Neural cell (in vitro differentiated cells): Measurements from ENCODE around the gene RXFP2. TPM values are rescaled to one million over a fixed set of nuclear protein-coding genes. Genes with fewer than 3 reads are reported as not detected.

ENCODE experiments used
- H2AFZ ChIP-seq: fragments of 200-600, 300-800 bp; sonication (generic), shearing (Covaris generic); 2 replicates; pipeline ENCODE4 v1.6.0; 2014; ENCODE audit warnings: low read depth, mild to moderate bottlenecking, antibody characterized with exemption, low read length, moderate library complexity
- H3F3A ChIP-seq: fragments of 200-600 bp; shearing (Covaris generic); 2 replicates; pipeline ENCODE4 v1.6.1; 2016; ENCODE audit warnings: mild to moderate bottlenecking, moderate library complexity, mixed read lengths, antibody characterized with exemption, low read length; ENCODE audit not compliant: insufficient read depth, poor library complexity, severe bottlenecking
- H3K27ac ChIP-seq: fragments of 200-600, 300-800 bp; sonication (generic), shearing (Covaris generic); 2 replicates; pipeline ENCODE4 v1.5.1; 2014; ENCODE audit warnings: mild to moderate bottlenecking, low read length, moderate library complexity
- H3K27me3 ChIP-seq: fragments of 300-800, 200-600 bp; sonication (generic), shearing (Covaris generic); 2 replicates; pipeline ENCODE4 v1.6.0; 2014; ENCODE audit warnings: mild to moderate bottlenecking, low read depth, low read length, moderate library complexity; ENCODE audit not compliant: insufficient read depth
- H3K36me3 ChIP-seq: fragments of 300-800, 200-600 bp; sonication (generic), shearing (Covaris generic); 2 replicates; pipeline ENCODE4 v1.5.1; 2014; ENCODE audit warnings: mild to moderate bottlenecking, antibody characterized with exemption, low read length, moderate library complexity; ENCODE audit not compliant: insufficient read depth
- H3K4me2 ChIP-seq: fragments of 300-800, 200-600 bp; sonication (generic), shearing (Covaris generic); 2 replicates; pipeline ENCODE4 v1.6.0; 2014; ENCODE audit warnings: mild to moderate bottlenecking, low read length
- H3K4me3 ChIP-seq: fragments of 300-800, 200-600 bp; sonication (generic), shearing (Covaris generic); 2 replicates; pipeline ENCODE4 v1.5.1; 2014; ENCODE audit warnings: mild to moderate bottlenecking, low read length, moderate library complexity
- H3K79me2 ChIP-seq: fragments of 200-600 bp; shearing (Covaris generic); replicated peaks from 2 replicates; pipeline ENCODE4 v1.6.0; 2014; ENCODE audit warnings: mild to moderate bottlenecking, low read length, moderate library complexity; ENCODE audit not compliant: insufficient read depth
- H3K9ac ChIP-seq: fragments of 300-800, 200-600 bp; sonication (generic), shearing (Covaris generic); 2 replicates; pipeline ENCODE4 v1.6.1; 2016; ENCODE audit warnings: mild to moderate bottlenecking, low read length, mixed read lengths
- H3K9me2 ChIP-seq: fragments of 200-600 bp; shearing (Covaris generic); 2 replicates; pipeline ENCODE4 v1.6.1; 2016; ENCODE audit warnings: mild to moderate bottlenecking, low read length, mixed read lengths; ENCODE audit not compliant: insufficient read depth
- H3K9me3 ChIP-seq: fragments of 200-600, 300-800 bp; sonication (generic), shearing (Covaris generic); 2 replicates; pipeline ENCODE4 v1.6.1; 2016; ENCODE audit warnings: mild to moderate bottlenecking, mixed run types, low read length, moderate library complexity, mixed read lengths
- H4K20me1 ChIP-seq: fragments of 200-600 bp; shearing (Covaris generic); 2 replicates; pipeline ENCODE4 v1.6.1; 2016; ENCODE audit warnings: mild to moderate bottlenecking, mixed run types; ENCODE audit not compliant: insufficient read depth
- EP300 ChIP-seq: fragments of 450-650 bp; conservative IDR thresholded peaks from 2 replicates; pipeline ENCODE4 v1.6.1; 2014; ENCODE audit warnings: antibody characterized with exemption, mild to moderate bottlenecking, moderate library complexity; ENCODE audit not compliant: poor library complexity, severe bottlenecking
- EZH2 ChIP-seq: fragments of 200-600, 300-800 bp; shearing (Covaris generic), sonication (generic); IDR thresholded peaks from 2 replicates; pipeline ENCODE4 v1.6.1; 2014; ENCODE audit warnings: antibody characterized with exemption, low read length, borderline replicate concordance, mild to moderate bottlenecking; ENCODE audit not compliant: insufficient read depth, poor library complexity, severe bottlenecking
- MXI1 ChIP-seq: fragments of 450-650 bp; conservative IDR thresholded peaks from 2 replicates; pipeline ENCODE4 v1.6.1; 2014; ENCODE audit warnings: antibody characterized with exemption, mild to moderate bottlenecking; ENCODE audit not compliant: poor library complexity, severe bottlenecking
- POLR2AphosphoS5 ChIP-seq: IDR thresholded peaks from 2 replicates; pipeline ENCODE4 v1.6.1; 2012
- RAD21 ChIP-seq: fragments of 450-650 bp; conservative IDR thresholded peaks from 2 replicates; pipeline ENCODE4 v1.6.1; 2014; ENCODE audit warnings: antibody characterized with exemption, mild to moderate bottlenecking, moderate library complexity
- SMC3 ChIP-seq: fragments of 450-650 bp; conservative IDR thresholded peaks from 2 replicates; pipeline ENCODE4 v1.6.1; 2014; ENCODE audit warnings: antibody characterized with exemption, mild to moderate bottlenecking, moderate library complexity; ENCODE audit not compliant: poor library complexity
- TAF1 ChIP-seq: IDR thresholded peaks from 2 replicates; pipeline ENCODE4 v1.6.1; 2012; ENCODE audit warnings: low read depth
- polyA plus RNA-seq: library from polyadenylated mRNA; depleted of rRNA; stranded (reverse); fragments of >200 nt; gene quantifications from 2 replicates; pipeline ENCODE4 v1.2.3, GENCODE V29; 2014
- TF ChIP-seq, protein P1 (sequence below): IDR thresholded peaks from 2 replicates; pipeline ENCODE4 v1.6.1; 2012; ENCODE audit warnings: borderline replicate concordance
- TF ChIP-seq, protein P2 (sequence below): fragments of 450-650 bp; IDR thresholded peaks from 2 replicates; pipeline ENCODE4 v1.5.1; 2014; ENCODE audit warnings: antibody characterized with exemption, mild to moderate bottlenecking, moderate library complexity; ENCODE audit not compliant: poor library complexity, severe bottlenecking

RXFP2 gene
- polyA plus RNA-seq, 1 donor from 2014 or later = not detected

DNA sequence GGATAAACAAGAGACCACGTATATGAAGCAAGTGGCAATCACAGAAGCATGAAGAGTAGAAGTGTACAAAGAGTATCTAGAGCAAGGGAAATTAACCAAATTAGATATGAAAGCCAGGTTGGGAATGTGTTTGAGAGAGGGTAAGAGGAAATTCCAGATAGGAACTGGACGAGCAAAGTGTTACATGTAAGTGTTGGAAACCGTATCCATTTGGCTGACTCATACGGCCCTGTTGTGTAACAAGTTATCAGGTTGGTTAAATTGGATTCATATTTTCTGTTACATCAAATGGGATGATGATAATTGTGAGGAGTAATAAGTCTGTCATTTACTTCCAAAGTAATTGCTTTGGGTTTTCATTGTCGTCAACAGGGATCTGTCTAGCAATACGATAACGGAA, 46.7 kb downstream of the RXFP2 start:
- Histone ChIP-seq H3K36me3 (no peaks in the 10 kb centered on the region), H3K79me2 (no peaks in the 10 kb centered on the region), H2AFZ (no peak overlapping the region), H3F3A (no peaks in the 10 kb centered on the region), H3K9me3 (no peaks in the 10 kb centered on the region), H3K27me3 (no peaks in the 10 kb centered on the region), H3K4me2 (no peak overlapping the region), H3K9me2 (no peaks in the 10 kb centered on the region), H3K4me3 (no peak overlapping the region), H4K20me1 (no peaks in the 10 kb centered on the region), H3K27ac (no peak overlapping the region), H3K9ac (no peak overlapping the region)
- TF ChIP-seq RAD21 = no peak
- TF ChIP-seq, protein P1, sequence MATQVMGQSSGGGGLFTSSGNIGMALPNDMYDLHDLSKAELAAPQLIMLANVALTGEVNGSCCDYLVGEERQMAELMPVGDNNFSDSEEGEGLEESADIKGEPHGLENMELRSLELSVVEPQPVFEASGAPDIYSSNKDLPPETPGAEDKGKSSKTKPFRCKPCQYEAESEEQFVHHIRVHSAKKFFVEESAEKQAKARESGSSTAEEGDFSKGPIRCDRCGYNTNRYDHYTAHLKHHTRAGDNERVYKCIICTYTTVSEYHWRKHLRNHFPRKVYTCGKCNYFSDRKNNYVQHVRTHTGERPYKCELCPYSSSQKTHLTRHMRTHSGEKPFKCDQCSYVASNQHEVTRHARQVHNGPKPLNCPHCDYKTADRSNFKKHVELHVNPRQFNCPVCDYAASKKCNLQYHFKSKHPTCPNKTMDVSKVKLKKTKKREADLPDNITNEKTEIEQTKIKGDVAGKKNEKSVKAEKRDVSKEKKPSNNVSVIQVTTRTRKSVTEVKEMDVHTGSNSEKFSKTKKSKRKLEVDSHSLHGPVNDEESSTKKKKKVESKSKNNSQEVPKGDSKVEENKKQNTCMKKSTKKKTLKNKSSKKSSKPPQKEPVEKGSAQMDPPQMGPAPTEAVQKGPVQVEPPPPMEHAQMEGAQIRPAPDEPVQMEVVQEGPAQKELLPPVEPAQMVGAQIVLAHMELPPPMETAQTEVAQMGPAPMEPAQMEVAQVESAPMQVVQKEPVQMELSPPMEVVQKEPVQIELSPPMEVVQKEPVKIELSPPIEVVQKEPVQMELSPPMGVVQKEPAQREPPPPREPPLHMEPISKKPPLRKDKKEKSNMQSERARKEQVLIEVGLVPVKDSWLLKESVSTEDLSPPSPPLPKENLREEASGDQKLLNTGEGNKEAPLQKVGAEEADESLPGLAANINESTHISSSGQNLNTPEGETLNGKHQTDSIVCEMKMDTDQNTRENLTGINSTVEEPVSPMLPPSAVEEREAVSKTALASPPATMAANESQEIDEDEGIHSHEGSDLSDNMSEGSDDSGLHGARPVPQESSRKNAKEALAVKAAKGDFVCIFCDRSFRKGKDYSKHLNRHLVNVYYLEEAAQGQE = no peak
- TF ChIP-seq TAF1 = no peak
- no peak for TF ChIP-seq EZH2
- no peak for TF ChIP-seq POLR2AphosphoS5

DNA sequence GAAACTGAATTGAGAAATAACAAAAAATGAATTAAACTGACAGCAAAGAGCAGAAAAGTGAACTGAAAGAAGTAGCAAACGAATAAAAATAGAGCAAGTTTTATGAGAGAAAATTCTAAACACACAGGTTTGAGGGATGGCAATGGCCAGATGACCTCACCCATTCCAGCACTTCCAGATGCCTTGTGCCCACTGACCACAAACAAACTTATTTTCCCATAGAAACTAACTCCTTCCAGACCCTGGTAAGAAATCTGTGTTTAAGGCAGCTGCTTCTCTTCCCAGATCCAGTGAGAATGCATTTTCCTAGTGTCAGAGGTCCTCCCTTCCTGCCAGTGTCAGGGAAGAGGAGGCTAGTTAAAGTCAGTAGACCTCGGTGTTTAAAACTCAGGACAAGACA, 51.7 kb downstream of the RXFP2 start:
- Histone ChIP-seq H4K20me1 (no peaks in the 10 kb centered on the region), H3K27ac (no peak overlapping the region), H3K4me3 (no peak overlapping the region), H3K36me3 (no peaks in the 10 kb centered on the region), H3K79me2 (no peaks in the 10 kb centered on the region), H3K9ac (no peak overlapping the region), H2AFZ (no peak overlapping the region), H3K27me3 (no peaks in the 10 kb centered on the region), H3K4me2 (no peak overlapping the region), H3K9me3 (no peaks in the 10 kb centered on the region), H3F3A (no peaks in the 10 kb centered on the region), H3K9me2 (no peaks in the 10 kb centered on the region)
- TF ChIP-seq POLR2AphosphoS5 = no peak
- no peak for TF ChIP-seq MXI1
- TF ChIP-seq, protein P2, sequence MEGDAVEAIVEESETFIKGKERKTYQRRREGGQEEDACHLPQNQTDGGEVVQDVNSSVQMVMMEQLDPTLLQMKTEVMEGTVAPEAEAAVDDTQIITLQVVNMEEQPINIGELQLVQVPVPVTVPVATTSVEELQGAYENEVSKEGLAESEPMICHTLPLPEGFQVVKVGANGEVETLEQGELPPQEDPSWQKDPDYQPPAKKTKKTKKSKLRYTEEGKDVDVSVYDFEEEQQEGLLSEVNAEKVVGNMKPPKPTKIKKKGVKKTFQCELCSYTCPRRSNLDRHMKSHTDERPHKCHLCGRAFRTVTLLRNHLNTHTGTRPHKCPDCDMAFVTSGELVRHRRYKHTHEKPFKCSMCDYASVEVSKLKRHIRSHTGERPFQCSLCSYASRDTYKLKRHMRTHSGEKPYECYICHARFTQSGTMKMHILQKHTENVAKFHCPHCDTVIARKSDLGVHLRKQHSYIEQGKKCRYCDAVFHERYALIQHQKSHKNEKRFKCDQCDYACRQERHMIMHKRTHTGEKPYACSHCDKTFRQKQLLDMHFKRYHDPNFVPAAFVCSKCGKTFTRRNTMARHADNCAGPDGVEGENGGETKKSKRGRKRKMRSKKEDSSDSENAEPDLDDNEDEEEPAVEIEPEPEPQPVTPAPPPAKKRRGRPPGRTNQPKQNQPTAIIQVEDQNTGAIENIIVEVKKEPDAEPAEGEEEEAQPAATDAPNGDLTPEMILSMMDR = no peak
- no peak for TF ChIP-seq EZH2
- no peak for TF ChIP-seq SMC3
- no peak for TF ChIP-seq RAD21
- no peak for TF ChIP-seq TAF1
- TF ChIP-seq, protein P1 = no peak
- TF ChIP-seq EP300 = no peak
